ENCODE measurements around the gene DHX9.
"Not testable (repeated sequence)": the region's sequence is repeated elsewhere in the genome, so short reads cannot be mapped to it uniquely, and the experiment has no call there.

Gene DHX9

GRCh38 chr1:182886985-182887384, 47.8 kb downstream of the DHX9 start:
- Histone ChIP-seq H3K36me3 (replicated peaks) (peaks cover 74% of the 10 kb centered on the region), H3K4me3 (no peak overlapping the region), H3K27me3 (ENCODE audit: low read depth) (no peaks in the 10 kb centered on the region), H3K9me3 (no peaks in the 10 kb centered on the region), H3K4me1 (no peaks in the 10 kb centered on the region)
- DNase-seq (ENCODE audit: low spot score in 2 of 2), result no peak
- in situ Hi-C loops (cut with MboI; ENCODE audit: low sequenced_read_pairs), result no loop called here

DNA sequence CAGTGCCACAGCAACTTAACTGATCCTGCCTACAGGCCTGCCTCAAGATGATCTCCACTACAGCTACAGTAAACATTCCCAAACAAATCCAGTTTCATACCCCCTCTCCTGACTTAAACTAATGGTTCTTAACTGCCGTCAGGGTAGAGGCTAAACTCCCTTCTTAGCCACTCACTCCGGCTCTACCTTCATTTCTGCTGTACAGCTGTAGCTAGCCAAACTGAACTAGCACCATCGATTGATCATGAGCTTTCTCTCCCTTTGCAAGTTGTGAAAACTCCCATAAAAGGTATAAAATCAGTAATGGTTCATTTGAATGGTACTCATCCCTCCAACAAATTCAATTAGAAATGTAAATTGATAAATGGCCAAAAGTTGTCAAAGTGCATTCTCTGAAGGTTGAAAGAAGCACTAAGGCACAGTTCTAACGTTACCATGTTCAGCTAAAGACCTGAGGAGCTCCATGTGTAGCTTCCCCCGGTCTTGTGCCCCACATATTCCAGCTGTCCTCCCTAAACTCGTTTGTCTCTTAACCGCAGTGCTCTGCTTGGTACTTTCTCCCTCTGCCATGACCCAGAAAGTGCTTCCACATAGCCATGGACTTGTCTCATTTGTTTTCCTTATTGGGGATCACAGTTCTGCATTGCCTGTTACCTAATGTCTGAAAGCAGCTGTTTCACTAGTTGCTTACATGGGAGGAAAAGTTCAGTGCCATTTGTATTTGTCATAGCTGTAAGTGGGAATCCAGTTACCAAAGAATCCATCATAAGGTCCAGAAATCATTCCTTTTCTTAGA, 49.8 kb downstream of the DHX9 start:
- DNase-seq (ENCODE audit: low spot score in 2 of 2), result no peak
- Histone ChIP-seq H3K4me3 (no peak overlapping the region), H3K9me3 (no peaks in the 10 kb centered on the region), H3K36me3 (replicated peaks) (peaks cover 55% of the 10 kb centered on the region), H3K4me1 (no peaks in the 10 kb centered on the region), H3K27me3 (ENCODE audit: low read depth) (no peaks in the 10 kb centered on the region)
- in situ Hi-C loops (cut with MboI; ENCODE audit: low sequenced_read_pairs), result no loop called here

DNA sequence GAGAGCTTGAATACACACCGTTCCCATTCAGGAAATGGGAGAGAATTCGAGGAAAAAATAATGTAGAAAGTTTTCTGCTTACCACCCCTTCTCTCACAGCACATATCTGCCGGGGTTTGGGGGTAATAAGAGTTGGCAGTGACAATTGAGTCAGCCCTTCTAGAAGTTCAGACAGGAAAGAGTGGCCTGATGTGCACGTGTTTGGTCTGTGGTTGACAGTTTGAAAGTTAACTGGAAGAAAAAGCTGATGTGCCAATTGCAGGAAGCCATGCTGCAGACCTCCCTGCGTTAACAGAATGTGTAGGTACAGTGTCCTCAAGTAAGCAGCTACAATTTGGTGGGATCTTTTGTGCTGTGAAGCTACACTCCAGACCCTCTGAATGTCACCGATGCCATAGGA, 50.9 kb downstream of the DHX9 start:
- DNase-seq (ENCODE audit: low spot score in 2 of 2), result no peak
- in situ Hi-C loops (cut with MboI; ENCODE audit: low sequenced_read_pairs), result no loop called here

GRCh38 chr1:182890927-182891610, 51.9 kb downstream of the DHX9 start:
- no peak overlapping the region for H3K4me3 ChIP-seq
- no peaks in the 10 kb centered on the region for H3K27me3 ChIP-seq (ENCODE audit: low read depth)
- DNase-seq (ENCODE audit: low spot score in 2 of 2), result peak in 1 of 2 experiments; percentile 17
- in situ Hi-C loops (cut with MboI; ENCODE audit: low sequenced_read_pairs), result no loop called here
- no peaks in the 10 kb centered on the region for H3K4me1 ChIP-seq
- peaks cover 34% of the 10 kb centered on the region for H3K36me3 ChIP-seq (replicated peaks)
- no peaks in the 10 kb centered on the region for H3K9me3 ChIP-seq

More for the DNA sequence above, 50.9 kb downstream of the DHX9 start:
- H3K9me3 ChIP-seq, result no peaks in the 10 kb centered on the region
- no peak overlapping the region for H3K4me3 ChIP-seq
- H3K36me3 ChIP-seq (replicated peaks), result peaks cover 44% of the 10 kb centered on the region
- H3K27me3 ChIP-seq (ENCODE audit: low read depth), result no peaks in the 10 kb centered on the region
- H3K4me1 ChIP-seq, result no peaks in the 10 kb centered on the region

GRCh38 chr1:182897696-182898095, 58.5 kb downstream of the DHX9 start:
- no peaks in the 10 kb centered on the region for H3K27me3 ChIP-seq (ENCODE audit: low read depth)
- H3K4me1 ChIP-seq, result no peaks in the 10 kb centered on the region
- in situ Hi-C loops (cut with MboI; ENCODE audit: low sequenced_read_pairs), result no loop called here
- no peaks in the 10 kb centered on the region for H3K36me3 ChIP-seq (replicated peaks)
- DNase-seq (ENCODE audit: low spot score in 2 of 2), result no peak
- no peak overlapping the region for H3K4me3 ChIP-seq
- no peaks in the 10 kb centered on the region for H3K9me3 ChIP-seq

GRCh38 chr1:182901946-182902345, 62.8 kb downstream of the DHX9 start:
- H3K9me3 ChIP-seq; H3K4me3 ChIP-seq; DNase-seq (ENCODE audit: low spot score in 2 of 2); H3K4me1 ChIP-seq; H3K36me3 ChIP-seq (replicated peaks); H3K27me3 ChIP-seq (ENCODE audit: low read depth); in situ Hi-C loops (cut with MboI; ENCODE audit: low sequenced_read_pairs): not testable (repeated sequence)

GRCh38 chr1:182905321-182905720, 66.2 kb downstream of the DHX9 start:
- no peaks in the 10 kb centered on the region for H3K9me3 ChIP-seq
- in situ Hi-C loops (cut with MboI; ENCODE audit: low sequenced_read_pairs), result no loop called here
- no peak for DNase-seq (ENCODE audit: low spot score in 2 of 2)
- H3K36me3 ChIP-seq (replicated peaks), result no peaks in the 10 kb centered on the region
- H3K4me1 ChIP-seq, result no peaks in the 10 kb centered on the region
- peaks cover 3% of the 10 kb centered on the region; the same call in 1 of the 2 replicates for H3K27me3 ChIP-seq (ENCODE audit: low read depth)
- H3K4me3 ChIP-seq, result no peak overlapping the region

GRCh38 chr1:182909578-182909977, 70.4 kb downstream of the DHX9 start:
- DNase-seq (ENCODE audit: low spot score in 2 of 2), result no peak
- Histone ChIP-seq H3K27me3 (ENCODE audit: low read depth) (peaks cover 3% of the 10 kb centered on the region; the same call in 1 of the 2 replicates), H3K9me3 (no peaks in the 10 kb centered on the region; the same call in 1 of the 2 replicates), H3K4me3 (no peak overlapping the region), H3K4me1 (no peaks in the 10 kb centered on the region), H3K36me3 (replicated peaks) (no peaks in the 10 kb centered on the region)
- in situ Hi-C loops (cut with MboI; ENCODE audit: low sequenced_read_pairs), result no loop called here

- DNase-seq (ENCODE audit: low spot score in 2 of 2), result no peak
- in situ Hi-C loops (cut with MboI; ENCODE audit: low sequenced_read_pairs), result no loop called here
- Histone ChIP-seq H3K4me1 (no peaks in the 10 kb centered on the region), H3K4me3 (no peak overlapping the region), H3K27me3 (ENCODE audit: low read depth) (peaks cover 3% of the 10 kb centered on the region; the same call in 1 of the 2 replicates), H3K9me3 (no peaks in the 10 kb centered on the region; the same call in 1 of the 2 replicates), H3K36me3 (replicated peaks) (no peaks in the 10 kb centered on the region)
Measured at GRCh38 chr1:182910143-182910542, 71.0 kb downstream of the DHX9 start.

DNA sequence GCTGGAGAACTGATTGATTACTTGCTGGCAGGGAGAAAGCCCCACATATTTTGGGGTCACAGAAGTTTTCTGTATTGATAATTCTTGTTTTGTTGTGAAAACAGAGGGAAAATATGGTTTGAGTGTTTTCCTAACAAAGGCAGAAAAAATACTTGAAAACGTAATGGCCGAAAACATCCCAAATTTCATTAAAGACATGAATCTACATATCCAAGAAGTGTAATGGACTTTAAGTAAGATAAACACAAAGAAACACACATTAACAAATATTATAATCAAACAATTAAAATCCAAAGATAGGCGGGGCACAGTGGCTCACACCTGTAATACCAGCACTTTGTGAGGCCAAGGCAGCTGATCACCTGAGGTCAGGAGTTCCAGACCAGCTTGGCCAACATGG, 74.3 kb downstream of the DHX9 start:
- in situ Hi-C loops (cut with MboI; ENCODE audit: low sequenced_read_pairs), result no loop called here
- Histone ChIP-seq H3K4me3 (no peak overlapping the region), H3K36me3 (replicated peaks) (no peaks in the 10 kb centered on the region), H3K4me1 (no peaks in the 10 kb centered on the region), H3K27me3 (ENCODE audit: low read depth) (peaks cover under 1% of the 10 kb centered on the region; the same call in 1 of the 2 replicates), H3K9me3 (no peaks in the 10 kb centered on the region; the same call in 1 of the 2 replicates)
- DNase-seq (ENCODE audit: low spot score in 2 of 2), result no peak

DNA sequence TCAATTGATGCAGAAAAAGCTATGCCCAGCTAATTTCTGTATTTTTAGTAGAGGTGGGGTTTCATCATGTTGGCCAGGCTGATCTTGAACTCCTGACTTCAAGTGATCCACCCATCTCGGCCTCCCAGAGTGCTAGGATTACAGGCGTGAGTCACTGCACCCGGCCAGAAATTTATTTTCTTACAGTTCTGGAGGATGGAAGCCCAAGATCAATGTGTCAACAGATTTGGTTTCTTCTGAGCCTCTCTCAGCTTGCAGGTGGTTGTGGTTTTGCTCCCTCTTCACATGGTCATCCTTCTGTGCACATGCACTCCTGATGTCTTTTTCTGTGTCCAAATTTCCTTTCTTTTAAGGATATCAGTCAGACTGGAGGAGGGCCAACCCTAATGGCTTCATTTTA, 78.2 kb downstream of the DHX9 start:
- in situ Hi-C loops (cut with MboI; ENCODE audit: low sequenced_read_pairs), result no loop called here
- Histone ChIP-seq H3K4me3 (no peak overlapping the region), H3K36me3 (replicated peaks) (no peaks in the 10 kb centered on the region), H3K9me3 (no peaks in the 10 kb centered on the region; the same call in 1 of the 2 replicates), H3K27me3 (ENCODE audit: low read depth) (no peaks in the 10 kb centered on the region), H3K4me1 (no peaks in the 10 kb centered on the region)
- DNase-seq (ENCODE audit: low spot score in 2 of 2), result no peak

GRCh38 chr1:182925661-182926060, 86.5 kb downstream of the DHX9 start:
- no peak overlapping the region for H3K4me3 ChIP-seq
- in situ Hi-C loops (cut with MboI; ENCODE audit: low sequenced_read_pairs), result no loop called here
- peaks cover 27% of the 10 kb centered on the region for H3K27me3 ChIP-seq (ENCODE audit: low read depth)
- DNase-seq (ENCODE audit: low spot score in 2 of 2), result no peak
- no peaks in the 10 kb centered on the region for H3K4me1 ChIP-seq
- H3K36me3 ChIP-seq (replicated peaks), result no peaks in the 10 kb centered on the region
- H3K9me3 ChIP-seq, result no peaks in the 10 kb centered on the region

- Histone ChIP-seq H3K4me3 (no peak overlapping the region), H3K9me3 (no peaks in the 10 kb centered on the region; the same call in 1 of the 2 replicates), H3K27me3 (ENCODE audit: low read depth) (peaks cover 26% of the 10 kb centered on the region), H3K4me1 (no peaks in the 10 kb centered on the region), H3K36me3 (replicated peaks) (no peaks in the 10 kb centered on the region)
- in situ Hi-C loops (cut with MboI; ENCODE audit: low sequenced_read_pairs), result no loop called here
- no peak for DNase-seq (ENCODE audit: low spot score in 2 of 2)
Measured at GRCh38 chr1:182927693-182928433, 88.7 kb downstream of the DHX9 start.

GRCh38 chr1:182930985-182931384, 91.8 kb downstream of the DHX9 start:
- Histone ChIP-seq H3K27me3 (ENCODE audit: low read depth) (peaks cover 15% of the 10 kb centered on the region), H3K4me1 (no peaks in the 10 kb centered on the region), H3K9me3 (peaks cover 8% of the 10 kb centered on the region), H3K36me3 (replicated peaks) (no peaks in the 10 kb centered on the region), H3K4me3 (no peak overlapping the region)
- DNase-seq (ENCODE audit: low spot score in 2 of 2), result no peak
- in situ Hi-C loops (cut with MboI; ENCODE audit: low sequenced_read_pairs), result no loop called here
